Measurements from ENCODE around the gene ANGPTL4. TPM values are rescaled to one million over a fixed set of nuclear protein-coding genes. Genes with fewer than 3 reads are reported as not detected.
"Not testable (repeated sequence)": the region's sequence is repeated elsewhere in the genome, so short reads cannot be mapped to it uniquely, and the experiment has no call there.

ANGPTL4 gene
- polyA plus RNA-seq, 1 donor from 2014 or later = not detected

DNA sequence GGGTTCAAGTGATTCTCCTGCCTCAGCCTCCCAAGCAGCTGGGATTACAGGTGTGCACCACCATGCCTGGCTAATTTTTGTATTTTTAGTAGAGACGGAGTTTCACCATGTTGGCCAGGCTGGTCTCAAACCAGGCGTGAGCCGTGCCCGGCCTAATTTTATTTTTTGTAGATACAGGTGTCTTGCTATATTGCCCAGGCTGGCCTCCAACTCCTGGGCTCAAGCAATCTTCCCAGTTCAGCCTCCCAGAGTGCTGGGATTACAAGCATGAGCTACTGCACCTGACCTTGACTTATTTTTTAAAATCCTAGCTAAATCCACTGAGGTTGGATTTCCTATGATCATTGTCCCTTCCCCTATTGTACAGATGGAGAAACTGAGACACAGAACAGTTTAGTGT lies 22.5 kb upstream of the ANGPTL4 start:
- not testable (repeated sequence) for H3K27ac ChIP-seq (ENCODE audit: low read length); H3K9me2 ChIP-seq (ENCODE audit: insufficient read depth, low read length); H3K4me2 ChIP-seq (ENCODE audit: low read length); H3K9me3 ChIP-seq (ENCODE audit: low read length); H4K20me1 ChIP-seq (ENCODE audit: insufficient read depth); H2AFZ ChIP-seq (ENCODE audit: low read depth, low read length); H3K79me2 ChIP-seq (replicated peaks; ENCODE audit: insufficient read depth, low read length); H3F3A ChIP-seq (ENCODE audit: insufficient read depth, low read length, poor library complexity, severe bottlenecking); H3K4me3 ChIP-seq (ENCODE audit: low read length); H3K9ac ChIP-seq (ENCODE audit: low read length); H3K36me3 ChIP-seq (ENCODE audit: insufficient read depth, low read length)
- peaks cover 38% of the 10 kb centered on the region for H3K27me3 ChIP-seq (ENCODE audit: insufficient read depth, low read depth, low read length)

DNA sequence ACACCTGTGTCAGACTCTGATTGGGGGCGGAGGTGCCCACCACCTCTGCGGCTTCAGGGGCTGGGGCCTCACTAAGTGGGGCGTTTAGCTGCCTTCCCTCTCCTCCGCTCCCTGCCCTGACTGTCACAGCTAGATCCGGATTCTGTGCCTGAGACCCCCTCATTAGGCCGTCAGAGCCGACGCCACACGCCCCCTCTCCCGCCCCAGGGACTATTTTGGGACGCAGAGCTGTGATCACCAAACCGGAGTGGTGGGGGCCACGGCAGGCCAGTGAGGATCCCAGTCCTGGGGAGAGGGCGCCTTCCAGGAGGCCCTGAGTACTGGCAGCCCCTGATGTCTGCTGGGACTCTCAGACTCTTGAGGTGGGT lies 21.7 kb upstream of the ANGPTL4 start:
- no peak for TF ChIP-seq POLR2AphosphoS5 (IDR thresholded peaks at IDR 0.05)
- no peak for TF ChIP-seq MXI1 (conservative IDR thresholded peaks at IDR 0.05; ENCODE audit: poor library complexity, severe bottlenecking)
- TF ChIP-seq EP300 (conservative IDR thresholded peaks at IDR 0.05; ENCODE audit: poor library complexity, severe bottlenecking) = no peak
- TF ChIP-seq RAD21 (conservative IDR thresholded peaks at IDR 0.05) = no peak
- TF ChIP-seq SMC3 (conservative IDR thresholded peaks at IDR 0.05; ENCODE audit: poor library complexity) = no peak
- TF ChIP-seq, protein P1, sequence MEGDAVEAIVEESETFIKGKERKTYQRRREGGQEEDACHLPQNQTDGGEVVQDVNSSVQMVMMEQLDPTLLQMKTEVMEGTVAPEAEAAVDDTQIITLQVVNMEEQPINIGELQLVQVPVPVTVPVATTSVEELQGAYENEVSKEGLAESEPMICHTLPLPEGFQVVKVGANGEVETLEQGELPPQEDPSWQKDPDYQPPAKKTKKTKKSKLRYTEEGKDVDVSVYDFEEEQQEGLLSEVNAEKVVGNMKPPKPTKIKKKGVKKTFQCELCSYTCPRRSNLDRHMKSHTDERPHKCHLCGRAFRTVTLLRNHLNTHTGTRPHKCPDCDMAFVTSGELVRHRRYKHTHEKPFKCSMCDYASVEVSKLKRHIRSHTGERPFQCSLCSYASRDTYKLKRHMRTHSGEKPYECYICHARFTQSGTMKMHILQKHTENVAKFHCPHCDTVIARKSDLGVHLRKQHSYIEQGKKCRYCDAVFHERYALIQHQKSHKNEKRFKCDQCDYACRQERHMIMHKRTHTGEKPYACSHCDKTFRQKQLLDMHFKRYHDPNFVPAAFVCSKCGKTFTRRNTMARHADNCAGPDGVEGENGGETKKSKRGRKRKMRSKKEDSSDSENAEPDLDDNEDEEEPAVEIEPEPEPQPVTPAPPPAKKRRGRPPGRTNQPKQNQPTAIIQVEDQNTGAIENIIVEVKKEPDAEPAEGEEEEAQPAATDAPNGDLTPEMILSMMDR (IDR thresholded peaks at IDR 0.05; ENCODE audit: poor library complexity, severe bottlenecking) = no peak
- TF ChIP-seq REST (IDR thresholded peaks at IDR 0.05; ENCODE audit: borderline replicate concordance) = no peak
- TF ChIP-seq TAF1 (IDR thresholded peaks at IDR 0.05; ENCODE audit: low read depth) = no peak
- TF ChIP-seq EZH2 (IDR thresholded peaks at IDR 0.05; ENCODE audit: borderline replicate concordance, insufficient read depth, low read length, poor library complexity, severe bottlenecking) = no peak
- Histone ChIP-seq H3K4me3 (ENCODE audit: low read length) (no peak overlapping the region), H3K27ac (ENCODE audit: low read length) (no peak overlapping the region), H3K79me2 (replicated peaks; ENCODE audit: insufficient read depth, low read length) (no peaks in the 10 kb centered on the region), H2AFZ (ENCODE audit: low read depth, low read length) (no peak overlapping the region), H3K27me3 (ENCODE audit: insufficient read depth, low read depth, low read length) (peaks cover 34% of the 10 kb centered on the region), H3K9me3 (ENCODE audit: low read length) (no peaks in the 10 kb centered on the region), H4K20me1 (ENCODE audit: insufficient read depth) (no peaks in the 10 kb centered on the region), H3K4me2 (ENCODE audit: low read length) (no peak overlapping the region), H3K9me2 (ENCODE audit: insufficient read depth, low read length) (no peaks in the 10 kb centered on the region), H3K36me3 (ENCODE audit: insufficient read depth, low read length) (no peaks in the 10 kb centered on the region), H3F3A (ENCODE audit: insufficient read depth, low read length, poor library complexity, severe bottlenecking) (no peaks in the 10 kb centered on the region), H3K9ac (ENCODE audit: low read length) (no peak overlapping the region)
